ENCODE measurements around the gene CTNNA3. TPM values are rescaled to one million over a fixed set of nuclear protein-coding genes. Genes with fewer than 3 reads are reported as not detected.

CTNNA3 gene
- total and polyA plus RNA-seq, 2 donors from 2014 or later = 0.45 to 0.72 TPM

DNA sequence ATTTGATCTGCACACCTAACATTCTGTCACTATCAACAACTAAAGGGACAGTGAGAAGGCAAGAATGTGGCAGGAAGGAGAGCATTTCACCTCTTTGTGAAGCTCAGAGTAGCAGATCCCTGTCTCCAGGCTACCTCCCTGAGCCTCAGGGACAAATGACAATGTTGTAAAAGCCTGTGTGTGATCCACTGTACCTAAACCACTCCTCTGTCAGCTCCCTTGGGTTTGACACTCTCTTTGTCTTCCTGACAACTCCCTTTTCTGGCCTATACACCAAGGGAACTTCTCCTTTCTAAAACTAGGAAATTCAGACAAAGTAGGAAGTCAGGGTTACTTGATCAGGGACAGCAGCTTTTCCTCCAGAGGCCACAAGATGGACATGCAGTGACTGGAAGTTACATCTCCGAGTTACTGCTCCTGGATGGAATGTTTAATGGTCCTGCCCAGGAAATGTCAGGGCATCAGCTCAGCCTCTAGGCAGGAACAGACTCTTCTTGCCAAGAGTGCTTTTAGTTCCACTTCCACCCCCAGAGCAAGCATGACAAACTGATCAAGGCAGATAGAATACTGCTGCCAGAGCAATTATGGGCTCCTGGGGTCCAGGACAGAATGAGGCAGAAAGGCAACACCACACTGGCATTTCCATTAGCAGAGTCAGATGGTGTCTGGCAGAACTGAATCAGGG, 1784.7 kb downstream of the CTNNA3 start:
- H3K9me3 ChIP-seq (ENCODE audit: control insufficient read depth in 2 of 3, insufficient read depth in 1 of 3, low read length in 3 of 3) = no peaks in the 10 kb centered on the region
- no peak overlapping the region for H3K4me3 ChIP-seq (ENCODE audit: low read length in 3 of 3)
- H3K27ac ChIP-seq (ENCODE audit: low read depth in 2 of 2, low read length in 2 of 2) = no peak overlapping the region
- DNase-seq (no peak), FAIRE-seq (no peak)
- H3K27me3 ChIP-seq (ENCODE audit: control insufficient read depth, insufficient read depth, low read length) = no peaks in the 10 kb centered on the region
- H3K4me1 ChIP-seq (ENCODE audit: control insufficient read depth in 2 of 3, insufficient read depth in 2 of 3, low read depth in 1 of 3, low read length in 3 of 3) = no peaks in the 10 kb centered on the region
- intact Hi-C loops (cut with DNase I) = no loop called here
- TF ChIP-seq, protein P1, sequence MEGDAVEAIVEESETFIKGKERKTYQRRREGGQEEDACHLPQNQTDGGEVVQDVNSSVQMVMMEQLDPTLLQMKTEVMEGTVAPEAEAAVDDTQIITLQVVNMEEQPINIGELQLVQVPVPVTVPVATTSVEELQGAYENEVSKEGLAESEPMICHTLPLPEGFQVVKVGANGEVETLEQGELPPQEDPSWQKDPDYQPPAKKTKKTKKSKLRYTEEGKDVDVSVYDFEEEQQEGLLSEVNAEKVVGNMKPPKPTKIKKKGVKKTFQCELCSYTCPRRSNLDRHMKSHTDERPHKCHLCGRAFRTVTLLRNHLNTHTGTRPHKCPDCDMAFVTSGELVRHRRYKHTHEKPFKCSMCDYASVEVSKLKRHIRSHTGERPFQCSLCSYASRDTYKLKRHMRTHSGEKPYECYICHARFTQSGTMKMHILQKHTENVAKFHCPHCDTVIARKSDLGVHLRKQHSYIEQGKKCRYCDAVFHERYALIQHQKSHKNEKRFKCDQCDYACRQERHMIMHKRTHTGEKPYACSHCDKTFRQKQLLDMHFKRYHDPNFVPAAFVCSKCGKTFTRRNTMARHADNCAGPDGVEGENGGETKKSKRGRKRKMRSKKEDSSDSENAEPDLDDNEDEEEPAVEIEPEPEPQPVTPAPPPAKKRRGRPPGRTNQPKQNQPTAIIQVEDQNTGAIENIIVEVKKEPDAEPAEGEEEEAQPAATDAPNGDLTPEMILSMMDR (IDR thresholded peaks at IDR 0.05; ENCODE audit: borderline replicate concordance, extremely low read depth, insufficient read depth) = no peak
- H3K36me3 ChIP-seq (ENCODE audit: control insufficient read depth in 2 of 3, insufficient read depth in 3 of 3, low read length in 3 of 3) = no peaks in the 10 kb centered on the region
- no peak overlapping the region for H3K9ac ChIP-seq (ENCODE audit: low read length in 3 of 3)

DNA sequence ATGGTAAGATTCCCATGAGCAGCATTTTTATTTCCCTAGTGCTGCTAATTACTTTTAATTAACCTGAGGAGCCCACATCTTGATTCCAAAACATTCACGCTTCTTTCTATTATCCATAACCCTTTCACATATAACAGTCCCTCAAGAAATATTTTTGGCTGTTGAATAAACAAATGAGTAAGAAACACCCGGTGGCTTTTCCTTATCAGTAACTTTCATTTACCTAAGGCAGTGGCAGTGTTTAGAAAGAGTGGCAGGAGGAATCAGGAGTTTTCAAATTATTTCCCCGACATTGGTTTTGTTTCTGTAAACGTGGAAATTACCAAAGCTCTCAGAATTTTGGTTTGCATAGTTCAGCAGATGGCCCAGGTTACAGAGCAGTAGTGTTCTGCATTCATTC, 1785.8 kb downstream of the CTNNA3 start:
- TF ChIP-seq, protein P1 (IDR thresholded peaks at IDR 0.05; ENCODE audit: borderline replicate concordance, extremely low read depth, insufficient read depth) = no peak
- Histone ChIP-seq H3K27ac (ENCODE audit: low read depth in 2 of 2, low read length in 2 of 2) (no peak overlapping the region), H3K4me1 (ENCODE audit: control insufficient read depth in 2 of 3, insufficient read depth in 2 of 3, low read depth in 1 of 3, low read length in 3 of 3) (no peaks in the 10 kb centered on the region), H3K9ac (ENCODE audit: low read length in 3 of 3) (no peak overlapping the region), H3K4me3 (ENCODE audit: low read length in 3 of 3) (no peak overlapping the region), H3K9me3 (ENCODE audit: control insufficient read depth in 2 of 3, insufficient read depth in 1 of 3, low read length in 3 of 3) (no peaks in the 10 kb centered on the region), H3K27me3 (ENCODE audit: control insufficient read depth, insufficient read depth, low read length) (no peaks in the 10 kb centered on the region), H3K36me3 (ENCODE audit: control insufficient read depth in 2 of 3, insufficient read depth in 3 of 3, low read length in 3 of 3) (no peaks in the 10 kb centered on the region)
- no peak for DNase-seq
- intact Hi-C loops (cut with DNase I) = no loop called here
- FAIRE-seq = no peak

DNA sequence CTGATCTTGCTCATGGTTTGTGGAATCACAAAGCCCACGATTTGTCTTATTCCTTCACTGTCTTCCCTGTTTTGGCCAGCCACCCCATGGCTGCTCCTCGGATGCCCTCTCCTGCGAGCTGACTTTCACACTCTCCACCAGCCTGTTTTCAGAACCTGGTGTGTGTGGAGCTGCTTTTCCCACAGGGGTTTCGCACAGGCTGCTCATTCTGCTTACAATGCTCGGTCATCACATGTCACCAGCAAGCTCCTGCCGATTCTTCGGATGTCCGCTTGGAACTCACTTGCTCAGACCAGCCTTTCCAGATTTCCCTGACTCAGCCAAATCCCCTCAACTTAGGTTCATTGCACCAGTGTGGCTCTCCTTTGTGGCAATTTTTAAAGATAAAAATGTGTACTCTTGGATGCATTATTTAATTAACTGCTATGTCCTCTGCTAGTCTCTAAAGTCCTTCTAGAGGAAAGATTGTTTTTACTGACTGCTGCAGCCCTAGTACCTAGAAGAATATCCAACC, 1788.7 kb downstream of the CTNNA3 start:
- FAIRE-seq = no peak
- H3K36me3 ChIP-seq (ENCODE audit: control insufficient read depth in 2 of 3, insufficient read depth in 3 of 3, low read length in 3 of 3) = no peaks in the 10 kb centered on the region

More for the DNA sequence above, 1788.7 kb downstream of the CTNNA3 start:
- Histone ChIP-seq H3K9ac (ENCODE audit: low read length in 3 of 3) (no peak overlapping the region), H3K4me3 (ENCODE audit: low read length in 3 of 3) (no peak overlapping the region), H3K27ac (ENCODE audit: low read depth in 2 of 2, low read length in 2 of 2) (no peak overlapping the region), H3K27me3 (ENCODE audit: control insufficient read depth, insufficient read depth, low read length) (no peaks in the 10 kb centered on the region), H3K4me1 (ENCODE audit: control insufficient read depth in 2 of 3, insufficient read depth in 2 of 3, low read depth in 1 of 3, low read length in 3 of 3) (no peaks in the 10 kb centered on the region), H3K9me3 (ENCODE audit: control insufficient read depth in 2 of 3, insufficient read depth in 1 of 3, low read length in 3 of 3) (no peaks in the 10 kb centered on the region)
- TF ChIP-seq, protein P1 (IDR thresholded peaks at IDR 0.05; ENCODE audit: borderline replicate concordance, extremely low read depth, insufficient read depth) = no peak
- intact Hi-C loops (cut with DNase I) = no loop called here
- no peak for DNase-seq

Measured in kidney (tissue), 14 donors.